Thoracic aorta (tissue), 2 donors: ENCODE data around the gene ORMDL3. TPM values are rescaled to one million over a fixed set of nuclear protein-coding genes. Genes with fewer than 3 reads are reported as not detected.
A peak's percentile ranks its signal among the peaks of the same experiment; 100 is the strongest.

Experiments
- ATAC-seq: fragments of 150-250 bp; one replicate; pipeline ENCODE4 v1.8.0; 2017; ENCODE audit warnings: low read depth; ENCODE audit not compliant: insufficient number of reproducible peaks, low FRiP score
- DNase-seq: peaks from one replicate; pipeline ENCODE4 v3.0.0-alpha.2; 2020; ENCODE audit warnings: low spot score
- H3K27ac ChIP-seq, 2 donors: fragments of 200-600 bp; sonication (generic); 1 replicate in 1 of 2; 2 replicates in 1 of 2; pipeline ENCODE4 v1.5.1; 2016; ENCODE audit warnings: mild to moderate bottlenecking in 2 of 2, moderate library complexity in 2 of 2
- H3K27me3 ChIP-seq: fragments of 200-600 bp; sonication (generic); replicated peaks from 2 replicates; pipeline ENCODE4 v1.6.0; 2016; ENCODE audit warnings: mild to moderate bottlenecking; ENCODE audit not compliant: insufficient read depth
- H3K36me3 ChIP-seq: fragments of 200-600 bp; sonication (generic); one replicate; pipeline ENCODE4 v1.5.1; 2016
- H3K4me1 ChIP-seq, 2 donors: fragments of 200-600 bp; sonication (generic); 1 replicate in 1 of 2; 2 replicates in 1 of 2; pipeline versions ENCODE4 v1.5.1 to v1.6.0; 2016; ENCODE audit warnings: low read depth in 2 of 2, mild to moderate bottlenecking in 1 of 2; ENCODE audit not compliant: control insufficient read depth in 1 of 2
- H3K4me3 ChIP-seq: fragments of 200-600 bp; sonication (generic); 2 replicates; pipeline ENCODE4 v1.5.1; 2016; ENCODE audit warnings: mild to moderate bottlenecking
- H3K9me3 ChIP-seq: fragments of 200-600 bp; sonication (generic); 2 replicates; pipeline ENCODE4 v1.5.1; 2016
- CTCF ChIP-seq: fragments of 200-600 bp; sonication (generic); IDR thresholded peaks from one replicate; pipeline ENCODE4 v1.5.1; 2019; ENCODE audit warnings: antibody characterized with exemption
- total RNA-seq, 2 donors: library from RNA; depleted of rRNA; stranded (reverse); fragments of >200 nt; gene quantifications; one replicate each; pipeline versions ENCODE4 v1.1.0 to v1.2.3, GENCODE V29; 2016

The ORMDL3 gene
- total RNA-seq: 10 to 100 TPM; 43.3 to 64.0 TPM

- no peak for TF ChIP-seq CTCF
- H3K4me3 ChIP-seq: peak within 1 kb of the TSS; percentile 93
- peak; percentile 70 for ATAC-seq
- H3K9me3 ChIP-seq: no peaks in the 10 kb centered on the region
- peak; percentile 67 for DNase-seq
- peaks cover 12% of the 10 kb centered on the region for H3K36me3 ChIP-seq
- H3K27ac ChIP-seq: peak within 1 kb of the TSS; percentile 97 to 98
- H3K4me1 ChIP-seq: peaks cover 12 to 46% of the 10 kb centered on the region in 2 donors
- no peaks in the 10 kb centered on the region for H3K27me3 ChIP-seq
These were observed at the start of gene ORMDL3, which contains the start of gene LRRC3C for GRCh38 chr17:39927101-39927928. Gene ORMDL3, minus strand, starts transcription at chr17:39927601. Its CDS starts 3,398 bp downstream, at chr17:39924203. Gene LRRC3C, plus strand, starts transcription at chr17:39927732. Its CDS starts 13,792 bp downstream, at chr17:39941524.

DNA sequence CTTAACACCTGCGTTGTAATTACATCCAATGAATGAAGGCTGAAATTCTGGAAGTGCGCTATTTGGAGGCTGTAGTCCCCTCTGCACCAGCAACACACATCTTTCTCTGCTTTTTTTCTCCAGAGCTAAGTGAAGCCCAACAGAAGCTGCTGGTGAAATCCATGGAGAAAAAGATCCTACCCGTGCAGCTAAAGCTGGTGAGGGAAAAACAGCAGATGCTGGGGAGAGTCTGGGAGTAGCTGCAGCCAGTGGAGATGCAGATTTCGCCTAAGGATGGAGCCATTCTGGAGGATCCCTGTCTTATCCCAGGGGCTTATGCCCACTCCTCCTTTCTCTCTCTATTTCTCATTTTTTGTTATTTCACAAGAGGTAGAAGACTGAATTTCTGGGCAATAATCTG, 48.4 kb upstream of the ORMDL3 start:
- Histone ChIP-seq H3K36me3 (no peaks in the 10 kb centered on the region), H3K27ac (no peak overlapping the region), H3K4me3 (no peak overlapping the region), H3K4me1 (peaks cover 4 to 11% of the 10 kb centered on the region in 2 donors), H3K27me3 (no peaks in the 10 kb centered on the region), H3K9me3 (no peaks in the 10 kb centered on the region)
- DNase-seq: no peak
- TF ChIP-seq CTCF: no peak
- ATAC-seq: no peak

GRCh38 chr17:39974433-39974832, 47.0 kb upstream of the ORMDL3 start:
- no peaks in the 10 kb centered on the region for H3K27me3 ChIP-seq

DNA sequence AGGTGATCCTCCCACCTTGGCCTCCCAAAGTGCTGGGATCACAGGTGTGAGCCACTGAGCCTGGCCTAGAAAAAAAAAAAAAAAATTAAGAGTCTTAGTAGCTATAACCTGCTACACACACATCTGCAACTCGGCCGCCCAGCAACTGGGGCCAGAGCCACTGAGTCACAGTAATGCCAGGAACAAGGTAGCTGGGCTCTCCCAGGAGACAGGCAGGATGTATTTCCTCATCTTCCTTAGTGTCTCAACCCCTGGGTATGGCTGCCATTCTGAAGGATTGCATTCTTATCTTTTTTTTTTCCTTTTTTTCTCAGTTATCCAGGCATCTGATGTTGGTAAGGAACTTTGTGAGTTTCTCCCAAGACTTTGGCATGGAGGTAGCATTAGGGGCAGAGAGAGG, 46.1 kb upstream of the ORMDL3 start:
- no peaks in the 10 kb centered on the region for H3K4me1 ChIP-seq
- H3K9me3 ChIP-seq: no peaks in the 10 kb centered on the region
- ATAC-seq (no peak), DNase-seq (no peak)
- H3K27ac ChIP-seq: no peak overlapping the region
- no peaks in the 10 kb centered on the region for H3K36me3 ChIP-seq
- no peak overlapping the region for H3K4me3 ChIP-seq
- no peaks in the 10 kb centered on the region for H3K27me3 ChIP-seq
- no peak for TF ChIP-seq CTCF

More at GRCh38 chr17:39974433-39974832, 47.0 kb upstream of the ORMDL3 start:
- Histone ChIP-seq H3K9me3 (no peaks in the 10 kb centered on the region), H3K4me1 (peaks cover 4% of the 10 kb centered on the region in 2 donors), H3K4me3 (no peak overlapping the region), H3K36me3 (no peaks in the 10 kb centered on the region), H3K27ac (no peak overlapping the region)
- DNase-seq: no peak
- no peak for ATAC-seq
- TF ChIP-seq CTCF: no peak

GRCh38 chr17:39972271-39972670, 44.9 kb upstream of the ORMDL3 start:
- DNase-seq: no peak
- Histone ChIP-seq H3K27ac (no peak overlapping the region), H3K36me3 (no peaks in the 10 kb centered on the region), H3K4me1 (no peaks in the 10 kb centered on the region), H3K4me3 (no peak overlapping the region), H3K9me3 (no peaks in the 10 kb centered on the region), H3K27me3 (no peaks in the 10 kb centered on the region)
- no peak for TF ChIP-seq CTCF
- no peak for ATAC-seq
